ENCODE results near the gene HNRNPA2B1. TPM values are rescaled to one million over a fixed set of nuclear protein-coding genes. Genes with fewer than 3 reads are reported as not detected.

HNRNPA2B1 gene
- total RNA-seq, 4 donors from 2014 or later: 206 to 296 (median 285) TPM

GRCh38 chr7:26192485-26193087, 8.0 kb downstream of the HNRNPA2B1 start:
- no peak for DNase-seq (ENCODE audit: low spot score)
- ATAC-seq (ENCODE audit: low FRiP score): no peak
- no peak for TF ChIP-seq CTCF (IDR thresholded peaks at IDR 0.05)

GRCh38 chr7:26191974-26192479, 8.5 kb downstream of the HNRNPA2B1 start:
- DNase-seq (ENCODE audit: low spot score) (no peak), ATAC-seq (ENCODE audit: low FRiP score) (no peak)
- TF ChIP-seq CTCF (IDR thresholded peaks at IDR 0.05): no peak

- no peak for ATAC-seq (ENCODE audit: low FRiP score)
- DNase-seq (ENCODE audit: low spot score): no peak
- TF ChIP-seq CTCF (IDR thresholded peaks at IDR 0.05): no peak
Measured at GRCh38 chr7:26191233-26191973, 9.1 kb downstream of the HNRNPA2B1 start.

GRCh38 chr7:26190417-26190869, 10.1 kb downstream of the HNRNPA2B1 start:
- TF ChIP-seq CTCF (IDR thresholded peaks at IDR 0.05): no peak
- ATAC-seq (ENCODE audit: low FRiP score): no peak

GRCh38 chr7:26189697-26190096, 10.8 kb downstream of the HNRNPA2B1 start:
- ATAC-seq (ENCODE audit: low FRiP score) (no peak), DNase-seq (ENCODE audit: low spot score) (no peak)
- TF ChIP-seq CTCF (IDR thresholded peaks at IDR 0.05): no peak

More at GRCh38 chr7:26190417-26190869, 10.1 kb downstream of the HNRNPA2B1 start:
- DNase-seq (ENCODE audit: low spot score): no peak

GRCh38 chr7:26188957-26189541, 11.5 kb downstream of the HNRNPA2B1 start:
- no peak for TF ChIP-seq CTCF (IDR thresholded peaks at IDR 0.05)
- no peak for ATAC-seq (ENCODE audit: low FRiP score)
- no peak for DNase-seq (ENCODE audit: low spot score)
